H7 (cell line): ENCODE results near the gene SLC22A23. TPM values are rescaled to one million over a fixed set of nuclear protein-coding genes. Genes with fewer than 3 reads are reported as not detected.

ENCODE experiments used
- DNase-seq: peaks from one replicate; pipeline ENCODE4 v3.0.0; 2012
- H3K27me3 ChIP-seq: 2 replicates; pipeline ENCODE4 v1.6.0; 2011; ENCODE audit warnings: mild to moderate bottlenecking, low read length; ENCODE audit not compliant: control insufficient read depth, insufficient read depth
- H3K36me3 ChIP-seq: replicated peaks from 2 replicates; pipeline ENCODE4 v1.5.1; 2011; ENCODE audit warnings: low read length; ENCODE audit not compliant: control insufficient read depth, insufficient read depth
- H3K4me3 ChIP-seq: 2 replicates; pipeline ENCODE4 v1.5.1; 2011; ENCODE audit warnings: low read depth, mild to moderate bottlenecking, control low read depth, low read length, moderate library complexity; ENCODE audit not compliant: insufficient read depth
- total RNA-seq: library from RNA; depleted of rRNA; stranded (reverse); fragments of >200 nt; shearing (Covaris generic); gene quantifications from 2 replicates; pipeline ENCODE4 v1.2.3, GENCODE V29; 2014

Gene SLC22A23
- total RNA-seq, 1 experiment from 2014 or later, result 14.6 TPM

DNA sequence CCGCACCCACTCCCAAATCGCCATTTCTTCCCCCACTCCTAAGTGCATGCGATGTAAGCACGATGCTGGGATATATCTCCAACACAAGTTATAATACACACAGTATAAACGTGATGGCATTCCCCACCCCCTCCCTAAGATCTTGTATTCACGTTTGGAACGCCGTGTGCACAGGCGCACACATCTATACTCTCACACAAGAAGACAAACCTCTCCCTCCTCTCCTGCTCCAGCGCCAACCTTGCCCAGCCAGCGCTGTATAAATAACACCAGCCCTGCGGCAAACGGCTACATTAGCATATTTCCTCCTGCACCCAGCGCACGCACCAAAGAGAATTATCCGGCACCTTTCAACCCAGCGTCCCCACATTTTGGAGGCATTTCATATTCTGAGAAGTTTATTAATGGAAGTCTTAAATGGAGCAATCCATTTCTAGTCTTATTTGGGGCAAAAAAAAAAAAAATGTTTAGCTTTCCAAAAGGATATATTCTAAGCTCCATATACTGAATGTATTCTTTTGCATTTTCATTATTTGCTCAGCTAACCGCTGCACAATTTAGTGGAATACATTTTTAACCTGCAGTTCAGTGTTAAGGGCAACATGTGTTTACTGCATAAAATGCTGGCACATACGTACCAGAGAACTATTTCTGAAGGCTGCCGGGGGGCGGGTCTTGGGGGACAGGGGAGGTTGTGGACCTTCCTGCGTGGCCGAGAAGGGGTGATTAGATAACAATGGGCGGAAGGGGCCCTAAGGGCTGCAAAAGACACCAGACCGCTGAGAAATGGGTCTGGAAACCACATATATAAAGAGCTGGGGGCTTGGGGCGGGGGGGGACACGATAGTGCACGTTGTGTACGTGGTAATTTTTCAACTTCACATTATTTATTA is 1.1 kb upstream of the SLC22A23 start:
- Histone ChIP-seq H3K27me3 (peaks cover 14% of the 10 kb centered on the region), H3K36me3 (no peaks in the 10 kb centered on the region), H3K4me3 (peak overlapping the region; percentile 71)
- peak; percentile 65 for DNase-seq

DNA sequence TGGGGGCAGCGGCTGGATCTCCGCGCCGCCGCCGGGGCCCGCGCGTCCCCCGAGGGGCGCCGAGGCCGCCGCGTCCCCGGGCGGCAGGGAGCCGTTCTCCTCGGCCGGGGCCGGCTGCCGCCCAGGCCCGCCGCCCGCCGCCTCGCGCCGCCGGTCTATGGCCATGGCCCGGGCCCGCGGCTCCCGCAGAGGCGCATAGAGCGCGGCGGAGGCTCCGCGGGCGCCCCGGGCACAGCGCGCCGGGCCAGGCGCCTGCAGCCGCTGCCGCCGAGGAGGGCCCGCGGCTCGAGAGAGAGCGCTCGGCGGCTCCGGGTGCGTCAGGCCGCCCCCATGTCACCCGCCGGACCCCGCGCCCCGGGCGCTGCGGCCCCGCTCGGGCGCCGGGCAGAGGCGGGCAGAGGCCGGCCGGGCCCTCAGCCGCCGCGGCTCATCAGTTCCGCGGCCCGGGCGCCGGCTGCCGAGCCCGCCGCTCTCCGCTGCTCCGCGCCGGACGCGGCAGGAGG is 404 bp downstream of the SLC22A23 start:
- Histone ChIP-seq H3K36me3 (no peaks in the 10 kb centered on the region), H3K4me3 (peak overlapping the region; percentile 74), H3K27me3 (peaks cover 14% of the 10 kb centered on the region)
- no peak for DNase-seq

DNA sequence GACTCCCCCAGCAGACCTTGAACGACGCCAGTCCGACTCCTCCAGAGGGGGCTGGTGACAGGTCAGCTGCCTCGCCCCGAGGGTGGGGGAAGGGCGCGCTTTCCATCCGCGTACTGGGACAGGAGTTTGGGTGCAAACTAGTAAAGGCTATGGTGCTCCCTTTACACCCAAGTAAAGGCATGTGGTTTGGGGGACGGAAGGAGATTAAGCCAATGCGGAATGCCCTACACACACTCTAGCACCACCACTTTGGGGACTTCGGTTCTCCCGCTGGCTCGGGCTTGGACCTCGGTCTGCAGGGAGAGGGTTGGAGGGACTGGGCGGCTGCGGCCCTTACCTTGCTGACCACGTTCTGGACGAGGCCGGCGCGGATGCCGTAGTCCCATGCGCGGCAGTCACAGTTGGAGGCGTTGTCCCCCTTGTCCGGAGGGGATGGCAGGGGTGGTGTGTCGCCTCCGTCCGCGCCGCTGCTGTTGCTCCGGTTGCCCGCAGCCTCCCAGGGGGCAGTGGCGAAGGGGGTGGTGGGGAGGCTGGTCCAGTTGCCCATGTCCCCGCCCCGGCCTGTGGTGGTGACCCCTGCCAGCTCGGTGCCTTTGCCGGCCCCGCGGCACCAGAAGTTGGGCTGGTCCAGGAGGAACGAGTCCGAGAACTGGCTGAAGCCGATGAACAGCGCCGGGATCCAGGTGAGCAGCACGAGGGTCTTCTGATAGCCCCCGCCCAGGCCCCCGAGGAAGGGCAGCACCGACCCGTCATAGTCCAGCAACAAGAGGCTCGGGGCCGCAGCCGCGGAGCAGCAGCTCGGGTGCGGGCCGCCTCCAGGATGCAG is 1.1 kb downstream of the SLC22A23 start:
- no peaks in the 10 kb centered on the region for H3K36me3 ChIP-seq
- peak overlapping the region; percentile 74 for H3K4me3 ChIP-seq
- peak; percentile 83 for DNase-seq
- H3K27me3 ChIP-seq, result peaks cover 14% of the 10 kb centered on the region

DNA sequence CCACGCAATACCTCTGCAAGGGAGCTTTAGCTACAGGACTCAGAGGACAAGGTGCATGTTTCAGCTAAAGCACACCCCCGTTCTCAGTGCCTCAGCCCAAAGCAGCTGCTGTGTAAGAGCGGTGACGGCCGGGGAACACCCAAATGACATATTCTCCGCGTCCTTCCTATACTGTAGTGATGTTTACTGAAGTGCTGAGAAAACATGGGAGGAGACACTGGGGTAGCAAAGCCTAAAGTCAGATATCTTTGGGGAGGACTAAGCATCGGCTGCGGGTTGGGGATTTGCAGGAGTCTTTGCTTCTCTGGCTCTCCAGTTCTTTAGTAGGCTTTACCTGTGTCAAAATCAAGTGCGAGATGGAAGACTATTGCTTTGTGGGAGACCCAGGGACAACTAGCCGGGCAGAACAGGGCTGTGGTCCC is 1.7 kb downstream of the SLC22A23 start:
- DNase-seq, result no peak
- H3K36me3 ChIP-seq, result no peaks in the 10 kb centered on the region
- peaks cover 14% of the 10 kb centered on the region for H3K27me3 ChIP-seq
- H3K4me3 ChIP-seq, result peak overlapping the region; percentile 74

DNA sequence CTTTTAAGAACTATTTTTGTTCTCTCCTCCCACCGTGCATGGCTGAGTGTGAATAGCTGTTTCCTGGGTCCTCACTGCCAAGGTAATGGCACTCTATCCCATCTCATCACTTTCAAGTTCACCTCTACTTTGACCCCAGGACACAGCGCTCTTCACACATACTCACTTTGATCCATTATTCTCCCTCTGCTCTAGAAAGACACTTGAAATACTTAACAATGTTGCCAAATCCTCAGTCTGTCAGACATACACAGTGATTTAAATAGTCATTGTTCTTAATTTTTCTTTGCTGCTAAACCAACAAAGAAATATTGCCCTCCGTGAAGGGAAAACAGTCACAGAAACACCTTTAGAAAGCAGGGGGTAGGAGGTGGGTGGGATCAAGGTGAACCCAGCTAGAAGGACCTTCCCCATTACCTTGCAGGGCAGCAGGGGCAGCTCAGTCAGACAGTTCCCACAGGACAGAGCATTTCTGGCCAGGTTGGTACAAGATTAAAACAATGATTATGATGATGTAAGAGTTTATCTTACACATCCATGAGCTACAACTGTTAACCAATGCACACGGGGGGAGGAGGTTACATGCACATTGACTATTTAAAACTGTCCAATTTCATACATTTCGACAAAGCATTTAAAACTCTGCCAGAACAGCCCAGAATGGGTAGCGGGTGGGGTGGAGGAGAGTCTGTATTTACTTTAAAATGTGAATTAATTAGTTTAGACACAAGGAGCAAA is 2.4 kb downstream of the SLC22A23 start:
- Histone ChIP-seq H3K4me3 (peak overlapping the region; percentile 74; the same call in 1 of the 2 replicates), H3K27me3 (peaks cover 14% of the 10 kb centered on the region), H3K36me3 (no peaks in the 10 kb centered on the region)
- DNase-seq, result no peak

DNA sequence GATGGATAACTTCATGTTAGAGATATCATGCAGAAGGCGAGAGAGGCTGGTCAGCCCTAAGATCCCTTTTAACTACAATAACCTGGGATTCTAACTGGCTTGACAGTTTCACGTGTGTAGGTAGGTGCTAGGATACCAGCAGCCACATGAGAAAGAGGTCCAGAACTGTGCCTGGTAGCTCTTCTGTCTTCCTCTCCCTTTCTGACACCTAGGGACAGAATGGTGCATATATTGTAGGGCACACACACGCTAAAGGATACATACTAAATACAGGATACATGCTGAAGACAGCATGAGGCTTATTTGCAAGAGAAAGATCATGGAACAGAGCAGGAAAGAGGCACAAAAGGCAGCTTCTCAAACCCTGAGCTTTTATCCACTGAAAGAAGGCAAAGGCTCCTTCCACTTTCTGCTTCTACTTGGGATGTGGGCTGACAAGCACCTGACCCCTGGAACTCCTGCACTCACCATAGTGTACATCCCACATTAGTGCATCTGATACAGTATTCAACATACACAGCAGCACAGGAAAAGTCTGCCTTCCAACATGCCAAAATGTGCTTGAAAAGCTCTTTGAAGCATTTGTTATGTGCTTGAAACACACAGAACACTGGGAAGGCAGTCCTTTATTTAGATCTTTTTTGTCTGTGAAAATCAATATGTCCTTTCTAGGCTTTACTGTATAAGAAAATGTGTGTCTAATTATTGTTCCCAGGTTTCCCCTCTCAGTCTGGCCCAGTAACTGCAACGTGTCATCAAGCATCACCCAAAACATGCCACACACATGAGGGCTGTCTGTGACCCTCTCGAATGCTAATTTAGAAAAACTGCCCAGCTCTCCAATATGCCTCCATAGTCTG is 3.2 kb downstream of the SLC22A23 start:
- Histone ChIP-seq H3K27me3 (peaks cover 14% of the 10 kb centered on the region), H3K36me3 (no peaks in the 10 kb centered on the region), H3K4me3 (no peak overlapping the region; the same call in 1 of the 2 replicates)
- DNase-seq, result peak; percentile 62

DNA sequence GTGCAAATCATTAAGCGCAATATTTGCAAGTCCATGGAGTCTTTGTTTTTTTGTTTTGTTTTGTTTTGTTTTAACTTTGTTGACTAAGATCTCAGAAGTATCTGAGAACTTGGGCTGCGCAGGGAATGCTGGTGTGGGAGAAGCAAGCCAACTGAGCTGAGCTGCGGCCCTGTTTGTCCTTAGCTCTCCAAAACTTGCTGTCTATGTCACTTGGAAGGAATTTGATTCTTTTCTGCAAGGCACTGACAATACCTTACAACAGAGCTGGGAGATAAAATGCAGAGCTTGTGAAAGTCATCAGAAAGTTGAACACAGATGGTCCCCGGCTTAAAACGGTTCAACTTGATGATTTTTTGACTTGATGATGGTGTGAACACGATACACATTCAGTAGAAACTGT is 5.4 kb downstream of the SLC22A23 start:
- Histone ChIP-seq H3K27me3 (peaks cover 14% of the 10 kb centered on the region), H3K36me3 (no peaks in the 10 kb centered on the region), H3K4me3 (no peak overlapping the region)
- no peak for DNase-seq

DNA sequence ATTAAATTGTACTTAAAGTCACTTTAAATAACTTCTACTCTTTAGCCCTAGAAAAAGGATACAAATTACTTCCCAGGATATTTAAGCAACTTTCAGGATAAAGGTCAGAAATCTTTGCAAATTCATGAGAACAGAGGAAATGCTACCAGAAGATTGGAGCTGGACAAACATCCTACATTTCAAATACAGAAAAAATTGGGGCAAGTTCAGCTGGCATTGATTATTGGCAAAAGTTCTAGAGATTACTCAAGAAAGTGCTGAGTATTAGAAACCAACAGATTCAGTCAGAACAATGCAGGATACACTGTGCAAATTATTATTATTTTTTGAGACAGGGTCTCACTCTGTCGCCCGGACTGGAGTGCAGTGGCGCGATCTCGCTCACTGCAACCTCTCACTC is 6.0 kb downstream of the SLC22A23 start:
- no peak for DNase-seq
- H3K36me3 ChIP-seq, result no peaks in the 10 kb centered on the region
- no peak overlapping the region for H3K4me3 ChIP-seq
- H3K27me3 ChIP-seq, result peaks cover 11% of the 10 kb centered on the region

DNA sequence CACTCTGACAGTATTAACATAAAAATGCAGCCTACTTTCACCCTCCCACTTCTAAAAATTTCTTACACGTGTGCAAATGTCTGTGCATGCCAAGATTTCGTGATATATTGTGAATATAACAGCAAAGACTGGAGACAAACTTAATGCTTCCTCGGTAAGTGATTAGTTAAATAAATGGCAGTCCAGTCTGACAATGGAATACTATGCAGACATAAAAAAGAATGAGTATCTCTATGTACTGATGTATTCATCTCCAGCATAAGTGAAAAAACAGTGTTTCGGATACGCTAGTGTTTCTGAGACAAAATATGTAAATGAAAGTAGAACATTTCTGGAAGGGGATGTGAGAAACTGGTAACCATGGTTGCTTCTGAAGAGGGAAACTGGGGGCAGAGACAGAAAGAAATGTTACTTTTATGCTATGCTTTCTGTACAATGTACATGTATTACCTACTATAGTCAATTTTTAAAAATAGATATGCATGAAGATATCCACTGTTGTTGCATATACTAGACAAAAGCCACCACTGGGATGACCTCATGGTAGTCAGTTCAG is 7.0 kb downstream of the SLC22A23 start:
- DNase-seq, result no peak
- Histone ChIP-seq H3K27me3 (peaks cover under 1% of the 10 kb centered on the region; the same call in 1 of the 2 replicates), H3K4me3 (no peak overlapping the region), H3K36me3 (no peaks in the 10 kb centered on the region)

DNA sequence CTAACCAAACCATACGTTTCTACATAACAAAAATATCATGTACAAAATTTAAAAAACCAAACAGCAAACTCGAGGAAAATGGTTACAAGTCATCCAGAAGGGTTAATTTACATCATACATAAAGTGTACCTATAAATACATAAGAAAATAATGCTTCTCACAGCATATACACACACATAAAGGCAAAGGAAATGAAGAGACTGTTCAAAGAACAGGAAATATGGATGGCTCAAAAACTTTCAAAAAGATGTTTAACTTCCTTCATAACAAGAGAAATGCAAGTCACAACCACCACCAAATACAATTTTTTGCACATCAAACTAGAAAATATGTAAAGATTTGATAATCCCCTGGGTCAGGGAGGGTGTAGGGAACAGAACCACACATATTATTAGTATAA is 7.5 kb downstream of the SLC22A23 start:
- no peak overlapping the region for H3K4me3 ChIP-seq
- DNase-seq, result no peak
- no peaks in the 10 kb centered on the region; the same call in 1 of the 2 replicates for H3K27me3 ChIP-seq
- no peaks in the 10 kb centered on the region for H3K36me3 ChIP-seq

DNA sequence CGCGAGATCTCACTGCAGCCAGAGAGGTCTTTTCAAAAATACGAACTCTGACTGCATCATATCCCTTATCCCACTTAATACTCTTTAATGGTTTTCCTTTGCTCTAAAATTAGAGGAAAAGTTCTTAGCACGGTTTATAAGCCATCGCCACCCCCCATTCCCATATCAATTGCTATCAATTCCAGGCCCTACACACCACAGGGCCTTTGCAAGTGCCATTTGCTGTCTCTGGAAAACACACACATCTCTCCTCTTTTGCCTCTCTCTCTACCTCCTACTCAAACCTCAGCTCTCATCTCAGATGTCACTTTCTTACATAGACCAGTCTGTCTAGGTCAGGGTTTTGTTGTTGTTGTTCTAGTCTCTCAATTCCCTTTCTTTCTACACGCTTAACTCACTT is 9.8 kb downstream of the SLC22A23 start:
- no peak overlapping the region for H3K4me3 ChIP-seq
- DNase-seq, result no peak
- H3K36me3 ChIP-seq, result no peaks in the 10 kb centered on the region
- no peaks in the 10 kb centered on the region for H3K27me3 ChIP-seq

DNA sequence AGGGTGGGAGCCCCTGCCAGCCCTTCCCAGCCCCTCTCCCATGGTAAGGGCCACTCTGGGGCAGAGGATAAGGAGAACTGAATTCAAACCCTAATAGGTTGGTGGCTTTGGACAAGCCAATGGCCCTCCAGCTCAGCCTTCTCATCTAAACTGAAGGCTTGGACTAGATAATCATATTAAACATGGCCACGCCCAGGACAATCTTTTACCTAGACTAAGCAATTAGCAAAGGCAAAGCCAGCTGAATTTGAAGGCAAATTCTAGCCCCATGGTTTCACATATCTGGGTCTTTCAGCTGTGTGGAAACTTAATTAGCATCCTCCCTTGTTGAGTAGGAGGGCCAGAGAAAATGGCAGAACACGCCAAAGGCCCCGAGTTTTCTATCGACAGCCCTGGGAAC is 10.7 kb downstream of the SLC22A23 start:
- no peak for DNase-seq
- Histone ChIP-seq H3K27me3 (no peaks in the 10 kb centered on the region), H3K36me3 (no peaks in the 10 kb centered on the region), H3K4me3 (no peak overlapping the region)
